Hepatocyte (in vitro differentiated cells): ENCODE data around the gene GJB5. TPM values are rescaled to one million over a fixed set of nuclear protein-coding genes. Genes with fewer than 3 reads are reported as not detected.
"Not testable (repeated sequence)": the region's sequence is repeated elsewhere in the genome, so short reads cannot be mapped to it uniquely, and the experiment has no call there.

Experiments used
- DNase-seq: peaks from one replicate; pipeline ENCODE4 v3.0.0-alpha.2; 2016; ENCODE audit warnings: low spot score
- H2AFZ ChIP-seq: fragments of 200-600 bp; sonication (generic); 2 replicates; pipeline ENCODE4 v1.6.0; 2016; ENCODE audit warnings: antibody characterized with exemption, mild to moderate bottlenecking
- H3K27ac ChIP-seq: fragments of 200-600 bp; sonication (generic); 2 replicates; pipeline ENCODE4 v1.5.1; 2016; ENCODE audit warnings: mild to moderate bottlenecking
- H3K27me3 ChIP-seq: fragments of 200-600 bp; sonication (generic); 2 replicates; pipeline ENCODE4 v1.6.1; 2016
- H3K36me3 ChIP-seq: fragments of 200-600 bp; sonication (generic); replicated peaks from 2 replicates; pipeline ENCODE4 v1.5.1; 2016; ENCODE audit warnings: low read depth; ENCODE audit not compliant: insufficient read depth
- H3K4me1 ChIP-seq: fragments of 200-600 bp; sonication (generic); 2 replicates; pipeline ENCODE4 v1.5.1; 2016; ENCODE audit warnings: mild to moderate bottlenecking, moderate library complexity; ENCODE audit not compliant: insufficient read depth
- H3K4me2 ChIP-seq: fragments of 200-600 bp; sonication (generic); 2 replicates; pipeline ENCODE4 v1.6.0; 2016
- H3K4me3 ChIP-seq: fragments of 200-600 bp; sonication (generic); 2 replicates; pipeline ENCODE4 v1.5.1; 2016; ENCODE audit warnings: mild to moderate bottlenecking
- H3K79me2 ChIP-seq: fragments of 200-600 bp; sonication (generic); 2 replicates; pipeline ENCODE4 v1.6.0; 2017; ENCODE audit warnings: mild to moderate bottlenecking
- H3K9me2 ChIP-seq: fragments of 200-600 bp; sonication (generic); replicated peaks from 2 replicates; pipeline ENCODE4 v1.6.0; 2017; ENCODE audit warnings: mild to moderate bottlenecking; ENCODE audit not compliant: insufficient read depth
- H3K9me3 ChIP-seq: fragments of 200-600 bp; sonication (generic); 2 replicates; pipeline ENCODE4 v1.5.1; 2016; ENCODE audit warnings: low read depth, mild to moderate bottlenecking
- H4K20me1 ChIP-seq: fragments of 200-600 bp; sonication (generic); 2 replicates; pipeline ENCODE4 v1.6.0; 2016; ENCODE audit warnings: mild to moderate bottlenecking; ENCODE audit not compliant: insufficient read depth, poor library complexity, severe bottlenecking
- EZH2 ChIP-seq: fragments of 200-600 bp; sonication (generic); IDR thresholded peaks from 2 replicates; pipeline ENCODE4 v1.6.1; 2016; ENCODE audit warnings: antibody characterized with exemption, mild to moderate bottlenecking, borderline replicate concordance
- EZH2phosphoT487 ChIP-seq: fragments of 200-600 bp; sonication (generic); IDR thresholded peaks from one replicate; pipeline ENCODE4 v1.6.1; 2018; ENCODE audit warnings: antibody characterized with exemption, mild to moderate bottlenecking, low read depth, moderate library complexity; ENCODE audit not compliant: unreplicated experiment, severe bottlenecking
- WGBS: methylation state at CpG from one replicate; pipeline ENCODE4 v1.1.6; 2016; ENCODE audit warnings: low lambda C conversion rate; ENCODE audit errors: missing lambda C conversion rate; 5-methylcytosine and 5-hydroxymethylcytosine counted together
- polyA plus RNA-seq: library from polyadenylated mRNA; unstranded; fragments of >200 nt; fragmentation: Nextera tagmentation; extraction: Ambion mirVana; gene quantifications from 2 replicates; pipeline ENCODE4 v1.2.1, GENCODE V29; 2016
- total RNA-seq: library from RNA; depleted of rRNA; stranded (reverse); fragments of >200 nt; gene quantifications from 2 replicates; pipeline ENCODE4 v1.2.3, GENCODE V29; 2014
- TF ChIP-seq, protein P1 (sequence below): fragments of 200-600 bp; sonication (generic); IDR thresholded peaks from 2 replicates; pipeline ENCODE4 v1.5.1; 2016; ENCODE audit warnings: antibody characterized with exemption, mild to moderate bottlenecking; ENCODE audit not compliant: poor library complexity

GJB5 gene
- total and polyA plus RNA-seq, 2 experiments from 2014 or later, result 0.80 to 0.85 TPM

- Histone ChIP-seq H3K27ac (no peak overlapping the region), H3K9me2 (no peaks in the 10 kb centered on the region), H3K9me3 (no peaks in the 10 kb centered on the region), H3K4me1 (peaks cover 3% of the 10 kb centered on the region), H3K4me3 (no peak overlapping the region), H2AFZ (no peak overlapping the region), H3K4me2 (no peak overlapping the region), H3K79me2 (no peaks in the 10 kb centered on the region), H3K36me3 (no peaks in the 10 kb centered on the region), H4K20me1 (no peaks in the 10 kb centered on the region), H3K27me3 (no peaks in the 10 kb centered on the region)
- TF ChIP-seq EZH2, result no peak
- no peak for TF ChIP-seq EZH2phosphoT487
- TF ChIP-seq, protein P1, sequence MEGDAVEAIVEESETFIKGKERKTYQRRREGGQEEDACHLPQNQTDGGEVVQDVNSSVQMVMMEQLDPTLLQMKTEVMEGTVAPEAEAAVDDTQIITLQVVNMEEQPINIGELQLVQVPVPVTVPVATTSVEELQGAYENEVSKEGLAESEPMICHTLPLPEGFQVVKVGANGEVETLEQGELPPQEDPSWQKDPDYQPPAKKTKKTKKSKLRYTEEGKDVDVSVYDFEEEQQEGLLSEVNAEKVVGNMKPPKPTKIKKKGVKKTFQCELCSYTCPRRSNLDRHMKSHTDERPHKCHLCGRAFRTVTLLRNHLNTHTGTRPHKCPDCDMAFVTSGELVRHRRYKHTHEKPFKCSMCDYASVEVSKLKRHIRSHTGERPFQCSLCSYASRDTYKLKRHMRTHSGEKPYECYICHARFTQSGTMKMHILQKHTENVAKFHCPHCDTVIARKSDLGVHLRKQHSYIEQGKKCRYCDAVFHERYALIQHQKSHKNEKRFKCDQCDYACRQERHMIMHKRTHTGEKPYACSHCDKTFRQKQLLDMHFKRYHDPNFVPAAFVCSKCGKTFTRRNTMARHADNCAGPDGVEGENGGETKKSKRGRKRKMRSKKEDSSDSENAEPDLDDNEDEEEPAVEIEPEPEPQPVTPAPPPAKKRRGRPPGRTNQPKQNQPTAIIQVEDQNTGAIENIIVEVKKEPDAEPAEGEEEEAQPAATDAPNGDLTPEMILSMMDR, result no peak
- DNase-seq, result no peak
- 84% methylated on average over 3 of the region's 3 CpGs for WGBS
Measured at GRCh38 chr1:34768856-34769255, 14.0 kb downstream of the GJB5 start.

DNA sequence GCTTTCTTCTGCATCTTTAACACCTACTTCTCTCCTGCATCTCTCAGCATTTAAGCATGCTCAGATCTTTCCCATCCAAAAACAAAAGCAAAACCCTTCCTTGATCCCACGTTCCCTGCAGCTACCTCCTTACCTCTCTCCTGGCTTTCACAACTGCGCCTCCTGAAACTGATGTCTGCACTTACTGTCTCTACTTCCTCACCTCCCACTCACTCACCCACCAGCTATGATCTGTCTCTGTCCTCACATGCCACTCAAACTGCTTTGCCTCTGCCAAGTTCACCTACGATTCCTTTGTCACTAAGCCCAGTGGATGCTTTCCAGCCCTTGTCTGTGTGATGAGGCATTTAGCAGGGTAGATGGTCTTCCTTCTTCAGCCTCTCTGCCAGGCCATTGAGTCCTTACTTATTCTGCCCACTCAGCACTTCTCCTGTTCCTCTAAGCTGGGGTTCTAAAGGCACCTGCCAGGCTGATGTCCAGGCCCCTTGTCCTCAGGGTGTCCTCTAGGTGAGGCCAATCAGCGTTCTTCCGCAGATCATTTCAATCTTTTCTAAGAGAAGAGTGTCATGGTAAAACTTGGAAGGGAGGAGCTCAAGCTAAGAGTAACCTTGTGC lies 16.2 kb downstream of the GJB5 start:
- Histone ChIP-seq H2AFZ (no peak overlapping the region), H3K4me3 (no peak overlapping the region), H3K4me1 (no peaks in the 10 kb centered on the region), H3K4me2 (no peak overlapping the region), H3K27ac (no peak overlapping the region), H3K9me2 (no peaks in the 10 kb centered on the region), H3K79me2 (no peaks in the 10 kb centered on the region), H4K20me1 (no peaks in the 10 kb centered on the region), H3K27me3 (no peaks in the 10 kb centered on the region), H3K9me3 (no peaks in the 10 kb centered on the region), H3K36me3 (no peaks in the 10 kb centered on the region)
- no peak for DNase-seq
- no peak for TF ChIP-seq EZH2phosphoT487
- 84% methylated on average over 5 of the region's 5 CpGs for WGBS

GRCh38 chr1:34771573-34772371 lies 16.9 kb downstream of the GJB5 start:
- no peak for TF ChIP-seq EZH2
- no peak for TF ChIP-seq EZH2phosphoT487
- TF ChIP-seq, protein P1, result no peak
- no peak overlapping the region for H3K27ac ChIP-seq
- no peaks in the 10 kb centered on the region for H3K79me2 ChIP-seq
- H3K4me1 ChIP-seq, result no peaks in the 10 kb centered on the region
- no peaks in the 10 kb centered on the region for H4K20me1 ChIP-seq
- no peaks in the 10 kb centered on the region for H3K27me3 ChIP-seq
- H3K4me3 ChIP-seq, result no peak overlapping the region
- no peaks in the 10 kb centered on the region for H3K9me2 ChIP-seq
- no peaks in the 10 kb centered on the region for H3K36me3 ChIP-seq
- DNase-seq, result no peak
- H3K4me2 ChIP-seq, result no peak overlapping the region
- WGBS, result 88% methylated on average over 16 of the region's 16 CpGs
- no peak overlapping the region for H2AFZ ChIP-seq
- no peaks in the 10 kb centered on the region for H3K9me3 ChIP-seq

GRCh38 chr1:34773114-34773513 lies 18.3 kb downstream of the GJB5 start:
- H3K9me3 ChIP-seq, H3K4me1 ChIP-seq, H3K27me3 ChIP-seq, H3K4me3 ChIP-seq, H3K36me3 ChIP-seq, DNase-seq, H3K27ac ChIP-seq, H3K79me2 ChIP-seq, H2AFZ ChIP-seq, H3K9me2 ChIP-seq, H3K4me2 ChIP-seq, H4K20me1 ChIP-seq: not testable (repeated sequence)
- WGBS, result 94% methylated on average over 4 of the region's 4 CpGs
